ENCODE measurements around the gene EMP1.

The EMP1 gene

DNA sequence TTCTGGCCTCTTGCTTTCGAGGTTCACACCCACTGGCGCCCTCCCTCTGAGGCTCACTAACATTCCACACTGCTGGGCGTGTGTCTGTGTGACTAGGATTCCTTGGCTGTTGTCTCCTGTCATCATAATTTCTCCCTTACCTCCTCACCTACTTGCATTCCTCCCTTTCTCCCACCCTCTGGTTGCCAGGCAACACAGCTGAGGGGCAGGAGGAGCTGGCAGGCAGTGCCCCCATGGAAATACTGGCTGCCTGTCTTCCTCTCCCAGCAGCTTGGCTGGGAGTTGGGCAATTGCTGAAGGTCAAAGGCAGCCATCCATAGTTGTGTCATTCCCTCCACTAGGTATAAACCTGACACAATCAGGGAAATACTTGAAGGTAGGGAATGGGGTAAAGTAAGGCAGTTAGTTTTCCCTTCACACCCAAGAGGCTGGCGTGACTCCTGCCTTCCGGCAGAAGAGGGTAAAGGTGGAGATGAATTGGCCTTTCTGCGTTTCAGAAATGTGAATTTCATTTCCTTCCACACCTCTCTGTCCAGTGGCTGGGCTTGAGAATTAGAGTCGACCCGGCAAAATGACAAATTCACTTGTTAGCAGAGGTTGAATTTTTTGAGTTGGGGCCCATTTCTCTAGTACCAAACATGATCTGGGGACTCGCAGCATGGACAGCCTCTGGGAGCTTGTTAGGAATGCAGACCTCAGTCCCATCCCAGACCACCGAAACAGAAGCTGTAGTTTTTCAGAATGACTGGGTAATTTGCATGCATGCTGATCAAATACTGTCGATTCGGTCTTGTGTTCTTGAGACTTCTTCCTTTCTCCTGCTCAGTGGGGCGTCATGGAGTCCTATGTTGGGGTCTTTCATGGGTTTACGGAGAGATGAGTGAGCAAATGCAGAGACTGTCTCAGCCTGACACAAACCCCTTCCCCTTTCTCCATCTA is 24.3 kb upstream of the EMP1 start:
- Histone ChIP-seq H3K9me3 (ENCODE audit: control insufficient read depth, low read length) (no peaks in the 10 kb centered on the region), H3K4me3 (ENCODE audit: insufficient read depth, low read depth, low read length) (no peak overlapping the region), H3K36me3 (ENCODE audit: control insufficient read depth, insufficient read depth, low read length) (no peaks in the 10 kb centered on the region), H3K27me3 (ENCODE audit: control insufficient read depth, insufficient read depth, low read length, poor library complexity, severe bottlenecking) (no peaks in the 10 kb centered on the region), H3K27ac (ENCODE audit: insufficient read depth, low read depth, low read length, poor library complexity, severe bottlenecking) (no peak overlapping the region), H3K4me1 (ENCODE audit: control insufficient read depth, insufficient read depth, low read length) (peaks cover 25% of the 10 kb centered on the region)
- 72 to 78% methylated on average over 14 of the region's 14 CpGs for WGBS, 2 experiments

DNA sequence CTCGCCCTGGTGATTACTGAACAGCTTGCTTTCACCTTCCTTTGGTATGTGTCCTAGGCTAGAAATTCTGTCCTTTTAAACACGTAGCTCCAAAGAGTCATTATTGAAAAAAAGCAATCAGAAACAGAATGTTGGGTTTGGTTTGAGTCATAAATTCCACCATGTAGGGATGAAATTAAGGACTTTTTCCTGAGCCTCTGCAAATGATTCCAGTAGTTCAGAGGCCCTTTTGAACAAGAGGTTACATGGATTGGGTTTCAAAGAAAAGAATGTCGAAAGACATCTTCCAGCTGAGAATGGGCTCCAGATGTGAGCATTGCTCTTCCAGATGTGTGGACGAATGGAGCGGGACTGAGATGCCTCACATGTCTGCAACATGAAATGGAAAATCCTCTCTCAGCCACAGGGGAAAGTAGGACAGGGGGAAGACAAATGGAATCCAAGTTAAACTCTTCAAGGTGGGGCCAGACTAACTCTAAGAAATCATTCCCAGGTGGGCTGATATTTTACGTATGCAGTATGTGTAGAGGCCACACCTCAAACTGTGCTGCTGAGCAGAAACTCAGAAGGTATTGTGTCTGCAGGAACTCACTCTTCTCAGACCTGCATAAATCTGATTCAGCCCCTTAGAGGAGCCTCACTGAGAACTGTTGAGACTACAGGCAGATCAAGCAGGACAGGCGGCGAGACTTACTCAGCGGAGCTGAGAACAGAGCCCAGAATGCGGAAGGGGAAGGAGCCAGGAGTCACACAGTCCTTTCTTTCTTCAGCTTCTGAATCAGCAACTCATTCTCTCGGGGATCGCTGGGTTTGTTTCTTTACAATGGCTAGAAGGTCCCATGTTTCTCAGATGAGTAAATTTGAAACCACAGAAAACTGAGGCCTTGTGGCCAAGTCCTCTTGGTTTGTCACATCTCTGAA is 23.3 kb upstream of the EMP1 start:
- Histone ChIP-seq H3K4me3 (ENCODE audit: insufficient read depth, low read depth, low read length) (no peak overlapping the region), H3K27ac (ENCODE audit: insufficient read depth, low read depth, low read length, poor library complexity, severe bottlenecking) (no peak overlapping the region), H3K4me1 (ENCODE audit: control insufficient read depth, insufficient read depth, low read length) (peaks cover 25% of the 10 kb centered on the region), H3K9me3 (ENCODE audit: control insufficient read depth, low read length) (no peaks in the 10 kb centered on the region), H3K36me3 (ENCODE audit: control insufficient read depth, insufficient read depth, low read length) (no peaks in the 10 kb centered on the region), H3K27me3 (ENCODE audit: control insufficient read depth, insufficient read depth, low read length, poor library complexity, severe bottlenecking) (no peaks in the 10 kb centered on the region)
- 69 to 75% methylated on average over 12 of the region's 12 CpGs for WGBS, 2 experiments

GRCh38 chr12:13175499-13175898 is 21.0 kb upstream of the EMP1 start:
- Histone ChIP-seq H3K27ac (ENCODE audit: insufficient read depth, low read depth, low read length, poor library complexity, severe bottlenecking) (no peak overlapping the region), H3K36me3 (ENCODE audit: control insufficient read depth, insufficient read depth, low read length) (no peaks in the 10 kb centered on the region), H3K4me3 (ENCODE audit: insufficient read depth, low read depth, low read length) (no peak overlapping the region), H3K27me3 (ENCODE audit: control insufficient read depth, insufficient read depth, low read length, poor library complexity, severe bottlenecking) (no peaks in the 10 kb centered on the region), H3K9me3 (ENCODE audit: control insufficient read depth, low read length) (no peaks in the 10 kb centered on the region), H3K4me1 (ENCODE audit: control insufficient read depth, insufficient read depth, low read length) (peaks cover 33% of the 10 kb centered on the region)
- WGBS, 2 experiments, result 79 to 88% methylated on average over 4 of the region's 4 CpGs

- no peaks in the 10 kb centered on the region for H3K27me3 ChIP-seq (ENCODE audit: control insufficient read depth, insufficient read depth, low read length, poor library complexity, severe bottlenecking)
- H3K36me3 ChIP-seq (ENCODE audit: control insufficient read depth, insufficient read depth, low read length), result no peaks in the 10 kb centered on the region
- H3K4me1 ChIP-seq (ENCODE audit: control insufficient read depth, insufficient read depth, low read length), result peaks cover 33% of the 10 kb centered on the region
- H3K9me3 ChIP-seq (ENCODE audit: control insufficient read depth, low read length), result no peaks in the 10 kb centered on the region
- no peak overlapping the region for H3K4me3 ChIP-seq (ENCODE audit: insufficient read depth, low read depth, low read length)
- WGBS, 2 experiments, result 95 to 96% methylated on average over 4 of the region's 4 CpGs
- no peak overlapping the region for H3K27ac ChIP-seq (ENCODE audit: insufficient read depth, low read depth, low read length, poor library complexity, severe bottlenecking)
These were observed 20.3 kb upstream of the EMP1 start for GRCh38 chr12:13176256-13176655.

GRCh38 chr12:13177373-13177772 is 19.2 kb upstream of the EMP1 start:
- H3K4me1 ChIP-seq (ENCODE audit: control insufficient read depth, insufficient read depth, low read length), result peaks cover 29% of the 10 kb centered on the region
- no peaks in the 10 kb centered on the region for H3K9me3 ChIP-seq (ENCODE audit: control insufficient read depth, low read length)
- no peaks in the 10 kb centered on the region for H3K36me3 ChIP-seq (ENCODE audit: control insufficient read depth, insufficient read depth, low read length)
- H3K27me3 ChIP-seq (ENCODE audit: control insufficient read depth, insufficient read depth, low read length, poor library complexity, severe bottlenecking), result no peaks in the 10 kb centered on the region
- no peak overlapping the region for H3K27ac ChIP-seq (ENCODE audit: insufficient read depth, low read depth, low read length, poor library complexity, severe bottlenecking)
- 89 to 91% methylated on average over 2 to 4 of the region's 4 CpGs for WGBS, 2 experiments
- no peak overlapping the region for H3K4me3 ChIP-seq (ENCODE audit: insufficient read depth, low read depth, low read length)

- Histone ChIP-seq H3K27me3 (ENCODE audit: control insufficient read depth, insufficient read depth, low read length, poor library complexity, severe bottlenecking) (no peaks in the 10 kb centered on the region), H3K4me3 (ENCODE audit: insufficient read depth, low read depth, low read length) (no peak overlapping the region), H3K36me3 (ENCODE audit: control insufficient read depth, insufficient read depth, low read length) (no peaks in the 10 kb centered on the region), H3K4me1 (ENCODE audit: control insufficient read depth, insufficient read depth, low read length) (peaks cover 23% of the 10 kb centered on the region), H3K27ac (ENCODE audit: insufficient read depth, low read depth, low read length, poor library complexity, severe bottlenecking) (no peak overlapping the region), H3K9me3 (ENCODE audit: control insufficient read depth, low read length) (no peaks in the 10 kb centered on the region)
- 93 to 96% methylated on average over 4 of the region's 4 CpGs for WGBS, 2 experiments
These were observed 18.6 kb upstream of the EMP1 start for GRCh38 chr12:13177906-13178305.

- Histone ChIP-seq H3K4me3 (ENCODE audit: insufficient read depth, low read depth, low read length) (no peak overlapping the region), H3K9me3 (ENCODE audit: control insufficient read depth, low read length) (no peaks in the 10 kb centered on the region), H3K4me1 (ENCODE audit: control insufficient read depth, insufficient read depth, low read length) (peaks cover 16% of the 10 kb centered on the region), H3K27ac (ENCODE audit: insufficient read depth, low read depth, low read length, poor library complexity, severe bottlenecking) (no peak overlapping the region), H3K36me3 (ENCODE audit: control insufficient read depth, insufficient read depth, low read length) (no peaks in the 10 kb centered on the region), H3K27me3 (ENCODE audit: control insufficient read depth, insufficient read depth, low read length, poor library complexity, severe bottlenecking) (no peaks in the 10 kb centered on the region)
- WGBS, 2 experiments, result 74 to 87% methylated on average over 8 to 10 of the region's 10 CpGs
These were observed 17.8 kb upstream of the EMP1 start for GRCh38 chr12:13178568-13179210.

- H3K9me3 ChIP-seq (ENCODE audit: control insufficient read depth, low read length), result no peaks in the 10 kb centered on the region
- H3K4me3 ChIP-seq (ENCODE audit: insufficient read depth, low read depth, low read length), result no peak overlapping the region
- WGBS, 2 experiments, result 42 to 44% methylated on average over 10 to 11 of the region's 11 CpGs
- H3K4me1 ChIP-seq (ENCODE audit: control insufficient read depth, insufficient read depth, low read length), result peaks cover 13% of the 10 kb centered on the region
- H3K36me3 ChIP-seq (ENCODE audit: control insufficient read depth, insufficient read depth, low read length), result no peaks in the 10 kb centered on the region
- no peaks in the 10 kb centered on the region for H3K27me3 ChIP-seq (ENCODE audit: control insufficient read depth, insufficient read depth, low read length, poor library complexity, severe bottlenecking)
- no peak overlapping the region for H3K27ac ChIP-seq (ENCODE audit: insufficient read depth, low read depth, low read length, poor library complexity, severe bottlenecking)
These were observed 17.1 kb upstream of the EMP1 start for GRCh38 chr12:13179211-13180074.

DNA sequence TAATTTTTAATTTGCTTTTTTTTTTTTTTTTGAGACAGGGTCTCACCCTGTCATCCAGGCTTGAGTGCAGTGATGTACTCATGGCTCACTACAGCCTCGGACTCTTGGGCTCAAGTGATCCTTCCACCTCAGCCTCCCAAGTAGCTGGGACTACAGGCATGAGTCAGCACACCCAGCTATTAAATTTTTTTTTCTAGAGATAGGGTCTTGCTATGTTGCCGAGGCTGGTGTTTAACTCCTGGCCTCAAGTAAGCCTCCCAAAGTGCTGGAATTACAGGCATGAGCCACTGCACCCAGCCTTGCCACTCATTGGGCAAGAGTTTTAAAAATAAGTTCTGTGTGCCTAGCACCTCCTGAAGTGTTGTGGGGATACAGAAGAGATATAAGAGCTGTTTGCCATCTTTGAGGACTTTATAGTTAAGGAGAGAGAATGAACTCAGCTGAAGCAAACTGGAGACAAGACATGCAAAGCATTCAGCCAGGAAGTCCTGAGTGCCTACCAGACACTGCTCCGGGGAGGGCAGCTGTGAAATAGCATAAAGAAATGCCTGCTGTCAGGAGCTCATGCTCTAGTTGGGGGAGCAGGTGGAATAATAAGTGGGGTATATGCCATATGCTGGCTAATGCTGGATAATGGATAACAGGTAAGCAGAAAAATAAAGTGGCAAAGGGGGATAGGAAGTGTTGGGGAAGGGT is 15.0 kb upstream of the EMP1 start:
- 83 to 87% methylated on average over 3 of the region's 3 CpGs for WGBS, 2 experiments
- no peak overlapping the region for H3K27ac ChIP-seq (ENCODE audit: insufficient read depth, low read depth, low read length, poor library complexity, severe bottlenecking)

More for the DNA sequence above, 15.0 kb upstream of the EMP1 start:
- no peaks in the 10 kb centered on the region for H3K27me3 ChIP-seq (ENCODE audit: control insufficient read depth, insufficient read depth, low read length, poor library complexity, severe bottlenecking)
- H3K4me1 ChIP-seq (ENCODE audit: control insufficient read depth, insufficient read depth, low read length), result peaks cover 17% of the 10 kb centered on the region
- H3K9me3 ChIP-seq (ENCODE audit: control insufficient read depth, low read length), result no peaks in the 10 kb centered on the region
- no peaks in the 10 kb centered on the region for H3K36me3 ChIP-seq (ENCODE audit: control insufficient read depth, insufficient read depth, low read length)
- H3K4me3 ChIP-seq (ENCODE audit: insufficient read depth, low read depth, low read length), result no peak overlapping the region
